Measurements from ENCODE around the gene TAF11L12.
A peak's percentile ranks its signal among the peaks of the same experiment; 100 is the strongest.

DNA sequence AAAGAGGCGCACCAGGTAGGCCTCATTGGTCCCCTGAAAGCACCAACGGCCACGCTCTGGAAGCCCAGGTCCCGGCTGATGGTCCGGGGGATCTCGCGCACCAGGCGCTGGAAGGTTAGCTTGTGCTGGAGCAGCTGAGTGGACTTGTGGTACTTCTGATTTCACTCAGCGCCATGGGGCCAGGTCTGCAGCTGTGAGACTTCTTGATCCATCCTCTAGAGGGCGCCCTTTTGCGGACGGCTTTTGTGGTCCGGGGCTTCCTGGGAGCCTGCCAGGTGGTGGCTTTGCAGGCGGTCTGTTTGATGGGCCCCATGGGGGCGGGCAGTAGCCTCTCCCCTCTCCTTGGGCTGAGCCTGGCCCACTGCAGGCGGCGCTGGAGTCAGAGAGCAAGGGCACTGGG, 10.4 kb downstream of the TAF11L12 start:
- TF ChIP-seq, protein P1, sequence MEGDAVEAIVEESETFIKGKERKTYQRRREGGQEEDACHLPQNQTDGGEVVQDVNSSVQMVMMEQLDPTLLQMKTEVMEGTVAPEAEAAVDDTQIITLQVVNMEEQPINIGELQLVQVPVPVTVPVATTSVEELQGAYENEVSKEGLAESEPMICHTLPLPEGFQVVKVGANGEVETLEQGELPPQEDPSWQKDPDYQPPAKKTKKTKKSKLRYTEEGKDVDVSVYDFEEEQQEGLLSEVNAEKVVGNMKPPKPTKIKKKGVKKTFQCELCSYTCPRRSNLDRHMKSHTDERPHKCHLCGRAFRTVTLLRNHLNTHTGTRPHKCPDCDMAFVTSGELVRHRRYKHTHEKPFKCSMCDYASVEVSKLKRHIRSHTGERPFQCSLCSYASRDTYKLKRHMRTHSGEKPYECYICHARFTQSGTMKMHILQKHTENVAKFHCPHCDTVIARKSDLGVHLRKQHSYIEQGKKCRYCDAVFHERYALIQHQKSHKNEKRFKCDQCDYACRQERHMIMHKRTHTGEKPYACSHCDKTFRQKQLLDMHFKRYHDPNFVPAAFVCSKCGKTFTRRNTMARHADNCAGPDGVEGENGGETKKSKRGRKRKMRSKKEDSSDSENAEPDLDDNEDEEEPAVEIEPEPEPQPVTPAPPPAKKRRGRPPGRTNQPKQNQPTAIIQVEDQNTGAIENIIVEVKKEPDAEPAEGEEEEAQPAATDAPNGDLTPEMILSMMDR (IDR thresholded peaks at IDR 0.05; ENCODE audit: low read depth, low read length): peak; percentile 9; the same call in 1 of the 2 replicates
- TF ChIP-seq EZH2phosphoT487 (IDR thresholded peaks at IDR 0.05; ENCODE audit: low read depth): no peak

All from OCI-LY3 (cell line).